LNCaP clone FGC (cell line): ENCODE results near the gene CELF2.

Experiments
- DNase-seq: peaks from one replicate; pipeline ENCODE4 v3.0.0-alpha.2; 2011; ENCODE audit warnings: low read depth
- H3K4me3 ChIP-seq: 2 replicates; pipeline ENCODE4 v1.5.1; 2011; ENCODE audit warnings: mild to moderate bottlenecking, low read depth, low read length, control low read depth
- TF ChIP-seq, protein P1 (sequence below): IDR thresholded peaks from 2 replicates; pipeline ENCODE4 v1.5.1; 2012; ENCODE audit warnings: mild to moderate bottlenecking; ENCODE audit not compliant: control insufficient read depth, insufficient read depth; ENCODE audit errors: extremely low read depth

Gene CELF2

DNA sequence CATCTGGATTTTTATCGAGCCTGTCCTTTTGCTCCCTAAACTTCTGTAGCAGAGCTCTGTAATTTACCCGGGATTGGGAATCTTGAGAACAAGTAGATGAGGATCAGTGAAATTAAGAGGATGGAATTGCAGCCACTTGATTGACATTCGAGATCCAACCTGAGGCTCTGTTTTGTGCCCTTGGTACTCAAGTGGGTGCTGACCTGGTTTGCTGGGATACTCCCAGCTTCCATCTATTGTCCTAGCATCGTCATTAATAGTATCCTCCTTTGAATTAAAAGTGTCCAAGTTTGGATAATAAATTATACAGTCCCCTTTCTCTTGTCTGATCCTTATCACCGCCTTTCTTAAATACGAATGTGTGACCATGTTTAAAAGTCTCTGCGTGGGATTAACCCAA, 17.1 kb downstream of the CELF2 start:
- TF ChIP-seq, protein P1, sequence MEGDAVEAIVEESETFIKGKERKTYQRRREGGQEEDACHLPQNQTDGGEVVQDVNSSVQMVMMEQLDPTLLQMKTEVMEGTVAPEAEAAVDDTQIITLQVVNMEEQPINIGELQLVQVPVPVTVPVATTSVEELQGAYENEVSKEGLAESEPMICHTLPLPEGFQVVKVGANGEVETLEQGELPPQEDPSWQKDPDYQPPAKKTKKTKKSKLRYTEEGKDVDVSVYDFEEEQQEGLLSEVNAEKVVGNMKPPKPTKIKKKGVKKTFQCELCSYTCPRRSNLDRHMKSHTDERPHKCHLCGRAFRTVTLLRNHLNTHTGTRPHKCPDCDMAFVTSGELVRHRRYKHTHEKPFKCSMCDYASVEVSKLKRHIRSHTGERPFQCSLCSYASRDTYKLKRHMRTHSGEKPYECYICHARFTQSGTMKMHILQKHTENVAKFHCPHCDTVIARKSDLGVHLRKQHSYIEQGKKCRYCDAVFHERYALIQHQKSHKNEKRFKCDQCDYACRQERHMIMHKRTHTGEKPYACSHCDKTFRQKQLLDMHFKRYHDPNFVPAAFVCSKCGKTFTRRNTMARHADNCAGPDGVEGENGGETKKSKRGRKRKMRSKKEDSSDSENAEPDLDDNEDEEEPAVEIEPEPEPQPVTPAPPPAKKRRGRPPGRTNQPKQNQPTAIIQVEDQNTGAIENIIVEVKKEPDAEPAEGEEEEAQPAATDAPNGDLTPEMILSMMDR, result no peak
- no peak overlapping the region for H3K4me3 ChIP-seq

DNA sequence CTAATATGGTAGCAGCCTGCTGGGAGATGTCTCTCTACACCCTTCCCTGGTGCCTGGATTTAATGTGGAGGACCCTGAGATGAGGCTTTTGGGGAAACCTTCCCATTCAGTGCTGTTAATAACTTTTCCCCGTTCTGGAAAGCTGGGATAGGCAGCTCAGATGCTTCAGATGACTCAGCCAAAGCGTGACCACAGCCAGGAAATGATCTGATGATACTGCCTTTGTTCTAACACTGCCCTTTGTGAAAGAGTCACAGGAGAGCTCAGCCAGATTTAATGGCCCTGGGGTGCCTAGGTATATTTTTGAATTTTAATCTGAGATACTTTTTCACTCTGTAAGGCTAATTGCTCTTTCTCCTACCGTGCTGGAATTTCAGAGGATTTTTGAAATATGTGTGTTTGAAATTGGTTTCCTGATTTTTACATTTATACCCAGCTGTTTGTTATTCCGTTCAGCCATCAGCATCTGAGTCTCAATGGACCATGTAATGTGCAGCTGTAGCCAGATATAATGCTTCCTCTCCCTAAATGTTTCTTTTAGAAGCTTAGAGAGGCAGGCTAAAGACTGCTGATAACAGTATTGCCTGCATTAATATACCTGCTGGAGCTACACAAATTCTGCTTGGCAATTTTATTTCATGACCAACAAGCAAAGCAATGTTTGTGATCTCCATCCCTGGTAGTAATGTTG, 17.8 kb downstream of the CELF2 start:
- no peak overlapping the region for H3K4me3 ChIP-seq
- no peak for DNase-seq
- TF ChIP-seq, protein P1, result no peak

More for the DNA sequence above, 17.1 kb downstream of the CELF2 start:
- DNase-seq, result no peak

DNA sequence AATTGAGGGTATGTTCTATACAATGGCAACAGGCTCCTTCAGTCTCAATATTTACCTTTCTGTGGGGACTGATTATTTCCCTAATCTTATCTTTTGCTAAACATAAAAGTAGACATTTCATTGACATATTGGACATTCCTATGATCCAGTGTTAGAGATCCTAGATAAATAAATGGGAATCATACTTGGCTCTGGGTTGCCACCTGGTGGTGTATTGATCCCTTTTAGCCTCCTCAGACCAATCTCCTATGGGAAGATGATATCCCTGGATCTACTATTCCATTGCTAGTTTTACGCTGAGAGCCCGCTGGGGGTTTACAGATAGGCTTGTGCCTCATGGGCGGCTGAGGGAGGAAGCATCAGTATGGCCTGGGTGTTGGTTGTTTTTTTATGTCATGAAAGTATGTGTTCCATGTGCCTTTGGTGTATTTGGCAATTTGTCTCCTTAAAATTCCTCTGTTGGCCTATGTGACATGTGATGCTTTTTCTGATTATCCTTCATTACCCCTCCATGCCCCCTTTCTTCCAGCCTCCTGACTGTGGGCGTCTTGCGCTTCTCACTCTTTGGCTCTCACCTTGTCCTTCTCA, 18.8 kb downstream of the CELF2 start:
- no peak overlapping the region for H3K4me3 ChIP-seq
- DNase-seq, result peak; percentile 23

DNA sequence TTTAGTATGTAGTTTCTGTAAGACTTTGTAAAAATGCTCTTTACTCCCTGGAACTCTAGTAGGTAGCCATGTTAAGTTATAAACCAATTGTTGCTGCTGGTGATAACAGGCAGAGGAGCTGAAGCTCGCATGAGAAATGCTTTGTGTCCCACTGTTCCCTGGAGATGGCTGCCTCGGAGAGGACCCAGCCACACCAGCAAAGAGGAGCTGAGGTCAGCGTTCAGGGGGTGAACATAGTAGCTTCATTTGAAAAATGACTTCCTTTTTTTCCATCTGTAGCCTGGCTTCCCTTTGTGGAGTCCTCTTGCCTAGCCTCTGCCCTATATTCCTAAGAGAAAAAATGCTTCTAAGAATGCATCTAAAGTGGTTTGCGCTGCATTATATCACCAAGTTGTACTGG, 20.3 kb downstream of the CELF2 start:
- no peak for DNase-seq
- TF ChIP-seq, protein P1, result no peak
- H3K4me3 ChIP-seq, result no peak overlapping the region

More for the DNA sequence above, 18.8 kb downstream of the CELF2 start:
- TF ChIP-seq, protein P1, result peak; percentile 60

DNA sequence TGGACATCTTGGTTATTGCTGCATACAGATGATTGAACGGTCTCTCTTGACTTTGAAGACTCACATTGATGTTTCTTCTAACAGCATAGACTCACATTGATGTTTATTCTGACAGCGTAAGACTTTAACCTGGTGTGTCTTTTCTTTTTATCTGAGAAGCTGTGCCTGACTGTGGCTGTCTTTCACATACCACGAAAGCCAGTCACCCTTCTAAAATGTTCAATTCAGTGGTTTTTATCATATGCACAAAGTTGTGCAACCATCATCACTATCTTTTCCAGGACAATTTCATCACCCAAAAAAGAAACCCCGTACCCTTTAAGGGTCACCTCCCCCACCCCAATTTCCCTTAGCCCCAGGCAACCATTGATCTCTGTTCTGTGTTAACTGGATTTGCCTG, 24.7 kb downstream of the CELF2 start:
- no peak overlapping the region for H3K4me3 ChIP-seq
- DNase-seq, result no peak
- TF ChIP-seq, protein P1, result no peak

DNA sequence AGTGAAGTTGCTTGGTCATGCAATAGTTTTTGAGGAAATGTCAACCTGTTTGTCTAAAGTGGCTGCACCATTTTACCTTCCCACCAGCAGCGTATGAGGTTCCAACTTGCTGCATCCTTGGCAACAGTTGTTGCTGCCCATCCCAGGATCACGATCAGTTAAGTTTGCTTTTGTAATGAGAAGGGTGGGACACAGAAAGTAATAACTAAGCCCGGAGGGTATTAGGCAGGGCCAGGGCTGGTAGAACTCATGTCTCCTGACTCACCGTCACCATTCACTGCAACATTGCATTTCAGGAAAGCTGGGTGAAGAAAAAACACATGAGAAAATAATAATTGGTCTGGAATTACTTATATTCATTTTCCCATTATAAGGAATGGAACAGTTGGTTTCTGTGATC, 25.4 kb downstream of the CELF2 start:
- no peak for DNase-seq
- TF ChIP-seq, protein P1, result no peak
- no peak overlapping the region for H3K4me3 ChIP-seq

DNA sequence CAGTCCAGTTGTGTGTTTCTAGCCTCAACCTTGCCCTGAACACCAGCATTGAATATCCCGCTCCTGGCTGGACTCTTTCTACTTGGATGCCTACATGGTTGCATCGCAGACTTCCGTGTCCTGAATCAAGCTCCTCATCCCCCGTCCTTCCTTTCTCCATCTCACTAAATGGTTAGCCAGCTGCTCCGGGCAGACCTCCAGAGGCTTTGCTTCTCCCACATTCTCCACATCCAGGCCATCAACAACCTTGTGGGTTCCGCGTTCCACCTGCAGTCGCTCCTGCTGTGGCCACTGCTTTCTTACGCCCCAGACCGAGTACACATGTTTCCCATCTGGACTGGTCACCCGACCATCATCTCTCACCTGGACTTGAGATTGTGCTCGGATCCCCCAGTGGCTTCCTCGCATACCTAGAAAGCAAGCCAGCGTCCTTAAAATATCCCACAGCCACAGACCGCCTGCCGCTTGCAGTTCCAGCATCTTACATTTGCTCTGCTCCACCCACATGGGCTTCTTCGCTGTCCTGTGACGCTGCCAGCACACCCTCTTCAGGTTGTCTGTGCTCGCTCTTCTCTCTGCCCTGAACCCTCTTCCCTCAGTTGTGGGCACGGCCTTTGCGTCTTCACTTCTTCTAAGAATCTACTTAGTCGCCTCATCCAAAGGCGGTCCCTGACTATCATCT, 25.9 kb downstream of the CELF2 start:
- no peak overlapping the region for H3K4me3 ChIP-seq
- TF ChIP-seq, protein P1, result no peak
- no peak for DNase-seq
